Keratinocyte (primary cell): ENCODE measurements around the gene SLC7A7. TPM values are rescaled to one million over a fixed set of nuclear protein-coding genes. Genes with fewer than 3 reads are reported as not detected.
"Not testable (repeated sequence)": the region's sequence is repeated elsewhere in the genome, so short reads cannot be mapped to it uniquely, and the experiment has no call there.

ENCODE experiments used
- DNase-seq: peaks from one replicate; pipeline ENCODE4 v3.0.0-alpha.2; 2011; ENCODE audit warnings: low read depth, missing footprints, low spot score
- FAIRE-seq: peaks from 2 replicates; lab custom pipeline; 2011; peaks lifted over from hg19 to GRCh38; lab: Jason Lieb, UNC
- H2AFZ ChIP-seq: 2 replicates; pipeline ENCODE4 v1.6.0; 2012; ENCODE audit warnings: low read length, control low read depth, inconsistent platforms; ENCODE audit not compliant: control insufficient read depth
- H3K27ac ChIP-seq: 2 replicates; pipeline ENCODE4 v1.5.1; 2011; ENCODE audit warnings: low read length; ENCODE audit not compliant: control insufficient read depth, insufficient read depth
- H3K27me3 ChIP-seq: 3 replicates; pipeline ENCODE4 v1.6.0; 2011; ENCODE audit warnings: low read length; ENCODE audit not compliant: control insufficient read depth, insufficient read depth; ENCODE audit errors: extremely low read depth
- H3K36me3 ChIP-seq, 2 experiments: 2 replicates in 1 of 2; 3 replicates in 1 of 2; pipeline ENCODE4 v1.5.1; 2011; ENCODE audit warnings: low read length in 2 of 2, mild to moderate bottlenecking in 1 of 2; ENCODE audit not compliant: control insufficient read depth in 2 of 2, insufficient read depth in 2 of 2; ENCODE audit errors: extremely low read depth in 1 of 2
- H3K4me1 ChIP-seq: 3 replicates; pipeline ENCODE4 v1.5.1; 2011; ENCODE audit warnings: low read length; ENCODE audit not compliant: control insufficient read depth, insufficient read depth; ENCODE audit errors: extremely low read depth
- H3K4me2 ChIP-seq: 3 replicates; pipeline ENCODE4 v1.6.0; 2011; ENCODE audit warnings: low read depth, low read length; ENCODE audit not compliant: control insufficient read depth, insufficient read depth; ENCODE audit errors: extremely low read depth
- H3K4me3 ChIP-seq, 3 experiments: fragments of 200-600 bp in 1 of 3; sonication (generic) in 1 of 3; 2 replicates in 2 of 3; 3 replicates in 1 of 3; pipeline ENCODE4 v1.5.1; 2011 to 2016; ENCODE audit warnings: low read length in 3 of 3, mild to moderate bottlenecking in 3 of 3, control low read depth in 2 of 3, inconsistent platforms in 1 of 3, low read depth in 1 of 3, mixed read lengths in 1 of 3, mixed run types in 1 of 3, moderate library complexity in 1 of 3; ENCODE audit not compliant: control insufficient read depth in 2 of 3, insufficient read depth in 2 of 3; ENCODE audit errors: extremely low read depth in 1 of 3
- H3K79me2 ChIP-seq: 2 replicates; pipeline ENCODE4 v1.6.0; 2012; ENCODE audit warnings: low read length; ENCODE audit not compliant: control insufficient read depth, insufficient read depth
- H3K9ac ChIP-seq: 3 replicates; pipeline ENCODE4 v1.6.0; 2011; ENCODE audit warnings: low read length; ENCODE audit not compliant: control insufficient read depth, insufficient read depth; ENCODE audit errors: extremely low read depth
- H3K9me1 ChIP-seq: 3 replicates; pipeline ENCODE4 v1.6.0; 2011; ENCODE audit warnings: low read length; ENCODE audit not compliant: control insufficient read depth, insufficient read depth; ENCODE audit errors: extremely low read depth
- H3K9me3 ChIP-seq: 2 replicates; pipeline ENCODE4 v1.5.1; 2012; ENCODE audit warnings: low read depth, low read length; ENCODE audit not compliant: control insufficient read depth
- H4K20me1 ChIP-seq: 3 replicates; pipeline ENCODE4 v1.6.0; 2011; ENCODE audit warnings: low read length; ENCODE audit not compliant: control insufficient read depth, insufficient read depth; ENCODE audit errors: extremely low read depth
- EZH2 ChIP-seq: IDR thresholded peaks from one replicate; pipeline ENCODE4 v1.6.1; 2012; ENCODE audit warnings: inconsistent platforms, mild to moderate bottlenecking, low read length, moderate library complexity
- dilution Hi-C: fragments of 300-500 bp; cut with MboI; formaldehyde crosslinking; loops from one replicate; pipeline ENCODE4 v1.7.0; 2020; ENCODE audit warnings: low sequenced_read_pairs; ENCODE audit not compliant: extremely low pct_ligation_motif_present
- polyA plus RNA-seq, 5 experiments: library from polyadenylated mRNA; depleted of rRNA in 3 of 5; stranded (reverse) in 3 of 5; stranded (forward) in 1 of 5; unstranded in 1 of 5; fragments of >200 nt; gene quantifications; 1 replicate in 1 of 5; 2 replicates in 3 of 5; 3 replicates in 1 of 5; pipeline versions ENCODE4 v1.2.1 to v1.2.3, GENCODE V29; 2011 to 2012; ENCODE audit warnings: missing spikeins in 2 of 5, low read depth in 1 of 5, low replicate concordance in 1 of 5
- TF ChIP-seq, protein P1 (sequence below), 3 experiments: IDR thresholded peaks in 1 of 3; conservative IDR thresholded peaks in 1 of 3; optimal IDR thresholded peaks in 1 of 3; 2 replicates in 2 of 3; 3 replicates in 1 of 3; pipeline versions ENCODE3 to v1.5.1; 2011; ENCODE audit warnings: low read length in 3 of 3, mild to moderate bottlenecking in 3 of 3, moderate library complexity in 2 of 3, control low read depth in 1 of 3, inconsistent platforms in 1 of 3; ENCODE audit not compliant: insufficient read depth in 2 of 3; ENCODE audit errors: extremely low read depth in 1 of 3

SLC7A7 gene
- polyA plus RNA-seq, 1 donor (not counting 4 experiments of a cell fraction or from before 2014, with no cell fraction given), result 0.20 TPM

DNA sequence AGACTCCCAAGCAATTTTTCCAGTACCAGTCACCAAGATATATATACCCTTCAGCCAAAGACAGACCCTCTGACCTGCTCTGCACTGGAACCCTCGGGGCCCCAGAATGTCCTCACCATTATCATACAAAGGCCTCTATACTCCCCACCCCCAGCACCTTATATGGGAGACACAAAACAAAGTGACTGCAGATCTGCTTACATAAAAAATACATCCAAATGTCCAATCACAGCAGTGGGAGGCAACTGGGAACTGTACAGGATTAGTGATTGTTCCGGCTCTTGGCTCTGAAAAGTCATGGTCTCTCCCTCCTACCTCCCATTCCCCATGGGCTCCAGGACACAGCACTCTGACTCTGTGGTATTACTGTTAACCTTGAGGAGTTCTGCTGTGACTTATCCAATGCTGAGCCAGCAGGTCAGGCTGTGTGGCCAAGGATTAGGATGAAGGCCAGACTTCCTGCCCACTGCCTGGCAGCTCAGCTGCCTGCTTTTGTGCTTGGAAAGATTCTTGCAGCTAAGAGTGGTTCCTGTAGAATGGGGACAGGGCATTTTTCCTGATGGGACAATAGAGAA is 35.0 kb downstream of the SLC7A7 start:
- H3K4me1 ChIP-seq, result no peaks in the 10 kb centered on the region
- FAIRE-seq (no peak), DNase-seq (no peak)
- no peaks in the 10 kb centered on the region for H3K27me3 ChIP-seq
- H3K27ac ChIP-seq, result no peak overlapping the region
- no peaks in the 10 kb centered on the region for H3K36me3 ChIP-seq
- H3K9ac ChIP-seq, result no peak overlapping the region
- no peaks in the 10 kb centered on the region for H3K9me3 ChIP-seq
- no peak overlapping the region for H3K4me2 ChIP-seq
- H2AFZ ChIP-seq, result no peak overlapping the region
- no peaks in the 10 kb centered on the region for H4K20me1 ChIP-seq
- dilution Hi-C loops, result no loop called here
- H3K79me2 ChIP-seq, result no peaks in the 10 kb centered on the region
- TF ChIP-seq, protein P1, sequence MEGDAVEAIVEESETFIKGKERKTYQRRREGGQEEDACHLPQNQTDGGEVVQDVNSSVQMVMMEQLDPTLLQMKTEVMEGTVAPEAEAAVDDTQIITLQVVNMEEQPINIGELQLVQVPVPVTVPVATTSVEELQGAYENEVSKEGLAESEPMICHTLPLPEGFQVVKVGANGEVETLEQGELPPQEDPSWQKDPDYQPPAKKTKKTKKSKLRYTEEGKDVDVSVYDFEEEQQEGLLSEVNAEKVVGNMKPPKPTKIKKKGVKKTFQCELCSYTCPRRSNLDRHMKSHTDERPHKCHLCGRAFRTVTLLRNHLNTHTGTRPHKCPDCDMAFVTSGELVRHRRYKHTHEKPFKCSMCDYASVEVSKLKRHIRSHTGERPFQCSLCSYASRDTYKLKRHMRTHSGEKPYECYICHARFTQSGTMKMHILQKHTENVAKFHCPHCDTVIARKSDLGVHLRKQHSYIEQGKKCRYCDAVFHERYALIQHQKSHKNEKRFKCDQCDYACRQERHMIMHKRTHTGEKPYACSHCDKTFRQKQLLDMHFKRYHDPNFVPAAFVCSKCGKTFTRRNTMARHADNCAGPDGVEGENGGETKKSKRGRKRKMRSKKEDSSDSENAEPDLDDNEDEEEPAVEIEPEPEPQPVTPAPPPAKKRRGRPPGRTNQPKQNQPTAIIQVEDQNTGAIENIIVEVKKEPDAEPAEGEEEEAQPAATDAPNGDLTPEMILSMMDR (optimal IDR thresholded peaks at IDR 0.05 in 1 of 3, IDR thresholded peaks at IDR 0.05 in 1 of 3, conservative IDR thresholded peaks at IDR 0.05 in 1 of 3; ENCODE audit: extremely low read depth in 1 of 3, insufficient read depth in 2 of 3, low read length in 3 of 3), result no peak
- no peak for TF ChIP-seq EZH2
- H3K4me3 ChIP-seq, result no peak overlapping the region
- H3K9me1 ChIP-seq, result no peaks in the 10 kb centered on the region

DNA sequence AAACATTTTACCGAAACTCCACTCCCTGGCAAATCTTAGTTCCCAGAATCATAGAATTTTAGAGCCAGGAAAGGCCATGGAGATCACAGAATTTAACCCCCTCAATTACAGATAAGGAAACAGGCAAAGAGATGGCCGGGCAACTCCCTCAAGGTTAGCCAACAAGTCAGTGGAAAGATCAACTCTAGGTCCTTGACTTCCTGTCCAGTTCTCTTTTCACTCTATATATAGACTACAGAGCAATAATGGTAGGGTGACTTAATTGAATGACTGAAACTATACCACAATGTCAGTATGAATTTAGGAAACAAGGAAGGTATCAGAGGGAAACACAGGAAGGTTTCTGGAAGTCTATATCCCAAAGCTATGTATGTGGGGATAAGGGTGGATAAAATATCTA is 37.2 kb downstream of the SLC7A7 start:
- Histone ChIP-seq H3K9me1 (no peaks in the 10 kb centered on the region), H4K20me1 (no peaks in the 10 kb centered on the region), H3K27ac (no peak overlapping the region), H3K9me3 (no peaks in the 10 kb centered on the region), H3K9ac (no peak overlapping the region), H3K79me2 (no peaks in the 10 kb centered on the region), H3K4me1 (no peaks in the 10 kb centered on the region), H3K4me3 (no peak overlapping the region), H3K36me3 (no peaks in the 10 kb centered on the region), H3K27me3 (no peaks in the 10 kb centered on the region), H3K4me2 (no peak overlapping the region), H2AFZ (no peak overlapping the region)
- no peak for FAIRE-seq
- TF ChIP-seq EZH2, result no peak
- TF ChIP-seq, protein P1 (optimal IDR thresholded peaks at IDR 0.05 in 1 of 3, IDR thresholded peaks at IDR 0.05 in 1 of 3, conservative IDR thresholded peaks at IDR 0.05 in 1 of 3; ENCODE audit: extremely low read depth in 1 of 3, insufficient read depth in 2 of 3, low read length in 3 of 3), result no peak
- dilution Hi-C loops, result no loop called here
- no peak for DNase-seq

DNA sequence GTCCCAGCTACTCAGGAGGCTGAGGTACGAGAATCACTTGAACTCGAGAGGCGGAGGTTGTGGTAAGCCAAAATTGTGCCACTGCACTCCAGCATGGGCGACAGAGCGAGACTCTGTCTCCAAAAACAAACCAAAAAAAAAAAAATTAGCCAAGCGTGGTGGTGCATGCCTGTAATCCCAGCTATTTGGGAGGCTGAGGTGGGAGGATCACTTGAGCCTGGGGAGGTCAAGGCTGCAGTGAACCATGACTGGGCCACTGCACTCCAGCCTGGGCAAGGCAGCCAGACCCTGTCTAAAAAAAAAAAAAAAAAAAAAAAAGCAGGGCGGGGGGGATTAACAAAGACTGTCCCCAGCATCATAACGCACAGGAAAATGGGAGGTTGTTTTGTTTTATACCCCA is 38.4 kb downstream of the SLC7A7 start:
- H3K4me1 ChIP-seq, dilution Hi-C loops, H3K36me3 ChIP-seq, H3K27me3 ChIP-seq, H3K79me2 ChIP-seq, H2AFZ ChIP-seq, H3K27ac ChIP-seq, H3K9me3 ChIP-seq, H3K9ac ChIP-seq, FAIRE-seq, H3K4me2 ChIP-seq, H3K4me3 ChIP-seq, H3K9me1 ChIP-seq, H4K20me1 ChIP-seq, DNase-seq: not testable (repeated sequence)
